MCF 10A (cell line): ENCODE data around the gene LIN7C. TPM values are rescaled to one million over a fixed set of nuclear protein-coding genes. Genes with fewer than 3 reads are reported as not detected.

Experiments used
- BruUV-seq: library from RNA; stranded (reverse); fragments of 400-500 nt; replicated peaks from 2 replicates; lab custom pipeline; 2021; lab: Mats Ljungman, UMichigan
- CTCF ChIA-PET: fragments of 300-600 bp; sonication (Branson Sonifier 250); formaldehyde crosslinking; extraction: SDS; loops from one replicate; lab custom pipeline; 2021; ENCODE audit warnings: antibody characterized with exemption, inconsistent platforms; lab: Yijun Ruan, JAX
- POLR2A ChIA-PET: fragments of 300-600, 350-650 bp; sonication (Branson Sonifier 250); formaldehyde crosslinking; extraction: SDS; loops from one replicate; lab custom pipeline; 2020; ENCODE audit warnings: antibody characterized with exemption, inconsistent platforms; lab: Yijun Ruan, JAX
- DNase-seq: peaks from one replicate; pipeline ENCODE4 v3.0.0-alpha.2; 2018; ENCODE audit not compliant: unreplicated experiment
- H3K27ac Mint-ChIP-seq: one replicate; pipeline ENCODE4 v1.8.0; 2022; ENCODE audit warnings: mild to moderate bottlenecking, low read depth, mixed read lengths; ENCODE audit not compliant: unreplicated experiment
- H3K27me3 Mint-ChIP-seq: one replicate; pipeline ENCODE4 v1.8.0; 2022; ENCODE audit warnings: mixed read lengths; ENCODE audit not compliant: insufficient read depth, unreplicated experiment
- H3K36me3 Mint-ChIP-seq: one replicate; pipeline ENCODE4 v1.8.0; 2022; ENCODE audit warnings: mild to moderate bottlenecking, moderate library complexity, mixed read lengths; ENCODE audit not compliant: insufficient read depth, unreplicated experiment
- H3K4me1 Mint-ChIP-seq: one replicate; pipeline ENCODE4 v1.8.0; 2022; ENCODE audit warnings: mixed read lengths; ENCODE audit not compliant: insufficient read depth, unreplicated experiment
- H3K4me3 Mint-ChIP-seq: one replicate; pipeline ENCODE4 v1.8.0; 2022; ENCODE audit warnings: mild to moderate bottlenecking, moderate library complexity, mixed read lengths; ENCODE audit not compliant: unreplicated experiment
- H3K9me3 Mint-ChIP-seq: one replicate; pipeline ENCODE4 v1.8.0; 2022; ENCODE audit warnings: mixed read lengths; ENCODE audit not compliant: unreplicated experiment
- intact Hi-C: fragments of 100-400 bp; cut with micrococcal nuclease; formaldehyde crosslinking; loops from 2 replicates; pipeline ENCODE4 v1.14.1; 2022
- total RNA-seq: library from RNA; stranded (reverse); gene quantifications from 2 replicates; pipeline ENCODE4 v1.2.3, GENCODE V29; 2022
- TF ChIP-seq, protein P1 (sequence below): fragments of 200-600 bp; IDR thresholded peaks from one replicate; pipeline ENCODE4 v1.8.0; 2022; ENCODE audit warnings: antibody characterized with exemption, mild to moderate bottlenecking; ENCODE audit not compliant: unreplicated experiment

The LIN7C gene
- total RNA-seq, 1 experiment from 2014 or later, result 47.7 TPM

DNA sequence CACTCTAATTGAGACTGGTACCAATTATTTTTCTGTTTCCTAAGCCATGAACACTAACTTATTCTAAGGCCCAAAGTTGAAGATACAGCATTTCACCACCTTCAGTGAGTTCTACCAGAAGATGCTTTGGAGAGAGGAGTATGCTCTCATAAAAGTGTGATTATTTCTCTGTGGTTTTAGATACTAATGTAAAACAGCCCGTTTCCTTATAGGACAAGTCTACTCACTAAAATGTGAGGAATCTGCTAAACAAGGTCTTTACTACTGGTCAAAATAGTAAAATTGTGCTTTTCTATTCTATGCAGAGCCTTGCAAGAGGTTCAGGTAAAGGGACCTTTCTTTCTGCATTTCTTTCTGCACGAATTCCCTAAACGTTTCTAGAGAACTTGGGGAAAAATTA, 36.4 kb downstream of the LIN7C start:
- CTCF ChIA-PET, result interaction anchor here (0.8 to 0.9 kb wide), 2 partner anchors 21 to 285 kb away, joined by 3 to 4 read pairs; no protein-coding TSS in a partner anchor
- TF ChIP-seq, protein P1, sequence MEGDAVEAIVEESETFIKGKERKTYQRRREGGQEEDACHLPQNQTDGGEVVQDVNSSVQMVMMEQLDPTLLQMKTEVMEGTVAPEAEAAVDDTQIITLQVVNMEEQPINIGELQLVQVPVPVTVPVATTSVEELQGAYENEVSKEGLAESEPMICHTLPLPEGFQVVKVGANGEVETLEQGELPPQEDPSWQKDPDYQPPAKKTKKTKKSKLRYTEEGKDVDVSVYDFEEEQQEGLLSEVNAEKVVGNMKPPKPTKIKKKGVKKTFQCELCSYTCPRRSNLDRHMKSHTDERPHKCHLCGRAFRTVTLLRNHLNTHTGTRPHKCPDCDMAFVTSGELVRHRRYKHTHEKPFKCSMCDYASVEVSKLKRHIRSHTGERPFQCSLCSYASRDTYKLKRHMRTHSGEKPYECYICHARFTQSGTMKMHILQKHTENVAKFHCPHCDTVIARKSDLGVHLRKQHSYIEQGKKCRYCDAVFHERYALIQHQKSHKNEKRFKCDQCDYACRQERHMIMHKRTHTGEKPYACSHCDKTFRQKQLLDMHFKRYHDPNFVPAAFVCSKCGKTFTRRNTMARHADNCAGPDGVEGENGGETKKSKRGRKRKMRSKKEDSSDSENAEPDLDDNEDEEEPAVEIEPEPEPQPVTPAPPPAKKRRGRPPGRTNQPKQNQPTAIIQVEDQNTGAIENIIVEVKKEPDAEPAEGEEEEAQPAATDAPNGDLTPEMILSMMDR, result no peak
- H3K4me3 Mint-ChIP-seq, result peak overlapping the region; percentile 74
- H3K4me1 Mint-ChIP-seq, result peaks cover 45% of the 10 kb centered on the region
- H3K27me3 Mint-ChIP-seq, result no peaks in the 10 kb centered on the region
- intact Hi-C loops, result loop anchor here (2.0 to 5.0 kb wide), 2 partner anchors 85 to 173 kb away; no protein-coding TSS in a partner anchor
- POLR2A ChIA-PET, result interaction anchor here (0.7 to 5.2 kb wide), 8 partner anchors 14 to 113 kb away, joined by 3 to 55 read pairs (median 4); no protein-coding TSS in a partner anchor
- no TSS peak for BruUV-seq
- peak overlapping the region; percentile 79 for H3K27ac Mint-ChIP-seq
- H3K9me3 Mint-ChIP-seq, result no peaks in the 10 kb centered on the region
- DNase-seq, result no peak
- H3K36me3 Mint-ChIP-seq, result peaks cover 10% of the 10 kb centered on the region

DNA sequence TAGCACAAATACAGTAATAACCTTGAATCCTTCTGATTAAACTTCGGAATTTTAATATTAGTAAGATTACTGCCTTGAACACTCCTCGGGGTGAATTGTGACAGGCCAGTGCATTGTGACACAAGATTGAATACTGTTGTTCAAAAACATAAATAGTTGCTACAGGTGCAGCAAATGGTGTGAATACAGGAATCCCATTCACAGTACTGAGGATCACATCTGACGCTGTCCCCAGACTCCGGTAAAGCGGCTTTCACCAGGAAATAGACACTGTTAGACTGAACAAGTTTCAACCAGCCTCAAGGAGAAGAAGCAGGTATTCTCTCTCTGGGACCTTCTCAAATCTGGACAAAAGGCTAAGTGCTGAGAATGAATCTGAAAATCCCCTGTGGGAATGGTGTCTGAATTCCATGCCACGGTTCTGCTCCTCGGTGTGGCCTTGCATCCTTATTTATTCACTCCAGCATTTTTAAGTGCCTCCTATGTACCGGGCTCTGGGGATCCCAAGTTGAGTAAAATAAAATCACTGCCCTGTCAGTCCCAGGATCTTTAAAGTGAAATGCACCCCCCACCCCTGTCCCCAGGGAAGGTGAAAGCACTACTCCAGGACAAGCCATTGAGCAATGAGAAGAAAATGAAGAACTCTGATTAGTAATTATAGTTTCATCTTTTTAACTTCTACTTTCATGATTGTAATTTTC, 37.4 kb downstream of the LIN7C start:
- Mint-ChIP-seq H3K9me3 (no peaks in the 10 kb centered on the region), H3K36me3 (peaks cover 10% of the 10 kb centered on the region), H3K4me3 (peak overlapping the region; percentile 74), H3K27me3 (no peaks in the 10 kb centered on the region), H3K27ac (peak overlapping the region; percentile 79), H3K4me1 (peaks cover 49% of the 10 kb centered on the region)
- TF ChIP-seq, protein P1, result no peak
- peak; percentile 36 for DNase-seq
- POLR2A ChIA-PET, result interaction anchor here (0.8 to 5.2 kb wide), 18 partner anchors 10 to 296 kb away, joined by 3 to 55 read pairs (median 8); partner anchors contain the start of gene CCDC34
- BruUV-seq, result TSS peak; percentile 84
- CTCF ChIA-PET, result interaction anchor here (0.7 to 1.3 kb wide), 4 partner anchors 20 to 1515 kb away, joined by 3 to 4 read pairs (median 3); no protein-coding TSS in a partner anchor
- intact Hi-C loops, result loop anchor here (2.0 to 5.0 kb wide), 2 partner anchors 42 to 67 kb away; no protein-coding TSS in a partner anchor

DNA sequence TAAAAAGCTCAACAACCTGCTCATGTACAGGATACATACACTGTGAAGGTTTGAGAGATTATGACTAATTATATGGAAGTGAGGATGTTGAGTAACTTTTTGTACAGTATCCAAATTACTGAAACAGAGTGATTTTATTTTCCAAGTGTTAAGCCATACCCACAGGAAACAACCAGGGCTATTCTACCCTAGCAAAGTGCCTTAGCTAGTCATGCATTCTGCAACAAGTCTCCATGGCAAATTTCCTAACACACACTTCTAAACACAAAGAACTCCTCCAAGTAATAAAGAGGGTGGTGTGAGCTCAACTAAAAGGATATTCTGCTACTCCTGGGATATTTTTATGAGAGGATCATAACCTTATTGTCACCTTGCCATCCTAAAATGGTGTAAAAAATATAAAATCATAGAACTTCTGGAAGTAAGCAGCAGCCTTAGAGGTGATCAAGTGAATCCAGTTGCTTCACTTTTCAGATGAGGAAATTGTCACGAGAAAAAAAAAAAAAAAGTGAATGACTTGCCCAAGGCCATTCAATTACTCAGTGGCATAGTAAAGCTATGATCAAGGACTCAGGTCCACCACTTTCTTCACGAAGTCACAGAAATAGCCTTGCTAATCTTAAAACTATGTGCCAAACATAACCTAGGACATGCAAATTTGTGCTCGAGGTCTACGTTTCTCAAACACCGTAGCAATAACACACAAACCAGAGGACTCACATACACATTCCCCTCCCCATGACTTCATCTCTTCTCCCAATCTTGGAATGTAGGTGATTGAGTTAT, 38.2 kb downstream of the LIN7C start:
- CTCF ChIA-PET, result interaction anchor here (0.6 to 1.3 kb wide), 4 partner anchors 25 to 1516 kb away, joined by 3 read pairs; no protein-coding TSS in a partner anchor
- POLR2A ChIA-PET, result interaction anchor here (0.6 to 1.9 kb wide), 23 partner anchors 10 to 475 kb away, joined by 3 to 32 read pairs (median 5); partner anchors contain the start of gene CCDC34
- BruUV-seq, result no TSS peak
- no peaks in the 10 kb centered on the region for H3K27me3 Mint-ChIP-seq
- H3K4me3 Mint-ChIP-seq, result peak overlapping the region; percentile 74
- peak; percentile 93 for DNase-seq
- peak overlapping the region; percentile 79 for H3K27ac Mint-ChIP-seq
- H3K36me3 Mint-ChIP-seq, result peaks cover 10% of the 10 kb centered on the region
- peaks cover 47% of the 10 kb centered on the region for H3K4me1 Mint-ChIP-seq
- TF ChIP-seq, protein P1, result no peak
- H3K9me3 Mint-ChIP-seq, result no peaks in the 10 kb centered on the region
- intact Hi-C loops, result loop anchor here (2.0 to 5.0 kb wide), 2 partner anchors 42 to 66 kb away; no protein-coding TSS in a partner anchor
